ENCODE measurements around the gene CPHXL2. TPM values are rescaled to one million over a fixed set of nuclear protein-coding genes. Genes with fewer than 3 reads are reported as not detected.

The CPHXL2 gene
- total RNA-seq, 1 donor from 2014 or later, result not detected

Other genes starting within 250 kb of the CPHXL2 start
- 60.2 TPM for gene CFDP1, start 243.5 kb downstream of the CPHXL2 start, total RNA-seq
- 25.7 TPM for gene TMEM170A, start 212.3 kb downstream of the CPHXL2 start, total RNA-seq
- gene CHST6, start 181.6 kb downstream of the CPHXL2 start, total RNA-seq, result 3.2 TPM
- 0.26 TPM for gene CHST5, start 140.9 kb downstream of the CPHXL2 start, total RNA-seq
- 18.3 TPM for gene TMEM231, start 120.8 kb downstream of the CPHXL2 start, total RNA-seq
- gene GABARAPL2, start 110.6 kb downstream of the CPHXL2 start, total RNA-seq, result 77.4 TPM
- 87.1 TPM for gene ADAT1, start 53.7 kb downstream of the CPHXL2 start, total RNA-seq
- 129 TPM for gene KARS1, start 29.3 kb downstream of the CPHXL2 start, total RNA-seq
- gene TERF2IP, start 29.2 kb downstream of the CPHXL2 start, total RNA-seq, result 47.1 TPM
- gene DUXB, start 24.5 kb upstream of the CPHXL2 start, total RNA-seq, result not detected
- not detected for gene CPHXL, start 49.5 kb upstream of the CPHXL2 start, total RNA-seq